Middle frontal gyrus (tissue), 1 donor: Measurements from ENCODE around the gene CASP4.
"Not testable (repeated sequence)": the region's sequence is repeated elsewhere in the genome, so short reads cannot be mapped to it uniquely, and the experiment has no call there.

ENCODE experiments used
- DNase-seq: peaks from one replicate; pipeline ENCODE4 v3.0.0-alpha.2; 2015; ENCODE audit warnings: low spot score; ENCODE audit errors: extremely low spot score

Gene CASP4

DNA sequence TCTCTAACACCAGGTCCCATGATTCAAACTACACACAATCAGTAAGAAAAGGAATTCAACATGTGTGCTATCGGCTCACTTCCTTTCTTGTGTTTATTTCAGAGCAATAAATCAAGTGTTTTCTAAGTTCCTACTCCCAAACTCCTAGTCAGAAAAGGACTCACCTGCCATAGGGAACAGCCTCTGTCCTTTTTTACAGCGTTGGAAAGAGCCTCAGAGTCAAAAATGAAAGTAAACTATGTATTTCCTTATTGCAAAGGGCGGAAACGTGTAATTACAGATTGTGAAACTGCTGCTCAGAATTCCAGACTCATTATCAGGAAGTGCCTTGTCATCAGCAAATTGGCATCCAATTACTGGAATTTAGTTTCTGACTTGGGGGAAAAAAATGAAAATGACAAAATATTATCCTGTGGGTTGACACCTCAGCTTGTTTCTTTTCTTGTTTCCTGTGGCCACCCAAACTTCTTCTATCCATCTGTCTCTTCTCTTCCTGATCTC lies at the start of gene CASP4:
TSS of gene CASP4 (minus strand) at position 220 of the 501 bp plus-strand sequence. CDS start at position 171, 49 bp downstream.
- DNase-seq: no peak

DNA sequence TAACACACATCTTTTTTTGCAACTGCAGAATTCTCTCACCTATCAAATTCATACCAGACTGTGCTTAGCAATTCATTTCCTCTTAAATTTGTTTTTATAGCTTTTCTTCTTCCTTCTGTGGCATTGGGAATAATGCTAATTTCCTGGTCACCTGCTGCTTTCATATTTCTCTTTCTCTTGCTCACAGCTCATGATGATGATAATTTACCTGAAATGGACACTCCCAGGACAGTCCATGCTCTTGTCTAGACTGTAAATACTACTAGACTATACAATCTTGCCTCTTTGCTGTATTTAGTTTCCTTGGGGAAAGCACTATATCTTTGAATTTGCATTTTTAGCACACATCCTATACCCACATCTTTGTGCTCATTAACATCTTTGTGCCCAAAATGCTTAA lies 39.1 kb upstream of the CASP4 start:
- DNase-seq: no peak

DNA sequence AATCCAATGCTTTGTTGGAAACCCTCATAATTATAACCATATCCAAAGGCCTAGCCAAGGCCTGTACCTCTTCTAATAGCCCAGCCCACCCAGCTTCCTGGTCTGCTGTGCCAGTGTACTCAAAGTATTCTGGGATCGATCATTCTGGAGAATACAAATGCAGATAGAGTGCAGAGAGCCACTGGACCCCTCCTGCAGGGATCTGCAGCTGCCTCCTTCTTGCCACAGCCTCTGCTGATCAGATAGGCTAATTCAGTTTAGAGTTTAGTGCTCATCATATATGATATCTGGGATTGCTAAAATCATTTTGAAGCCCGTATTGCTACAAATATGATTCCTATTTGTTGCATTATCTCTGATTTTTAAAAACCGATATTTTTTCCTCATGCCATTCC lies 37.1 kb upstream of the CASP4 start:
- DNase-seq: no peak

DNA sequence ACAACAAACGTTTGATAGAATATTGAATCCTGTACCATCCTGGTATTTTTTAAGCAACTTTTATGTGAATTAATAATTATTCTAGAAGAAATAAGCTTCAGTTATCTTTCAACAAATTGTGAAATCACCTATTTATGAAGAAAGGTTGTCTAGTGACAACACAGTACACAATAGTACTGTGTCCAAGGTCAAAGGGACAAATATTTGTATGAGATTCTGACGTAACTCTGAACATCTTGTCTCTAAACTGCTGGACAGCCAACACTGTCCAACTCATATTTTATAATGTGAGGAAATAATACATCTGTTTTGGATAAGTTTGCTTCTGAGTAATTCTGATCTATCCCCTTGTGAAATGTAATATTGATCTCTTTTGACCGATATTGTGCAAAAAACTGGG lies 35.6 kb upstream of the CASP4 start:
- DNase-seq: no peak

DNA sequence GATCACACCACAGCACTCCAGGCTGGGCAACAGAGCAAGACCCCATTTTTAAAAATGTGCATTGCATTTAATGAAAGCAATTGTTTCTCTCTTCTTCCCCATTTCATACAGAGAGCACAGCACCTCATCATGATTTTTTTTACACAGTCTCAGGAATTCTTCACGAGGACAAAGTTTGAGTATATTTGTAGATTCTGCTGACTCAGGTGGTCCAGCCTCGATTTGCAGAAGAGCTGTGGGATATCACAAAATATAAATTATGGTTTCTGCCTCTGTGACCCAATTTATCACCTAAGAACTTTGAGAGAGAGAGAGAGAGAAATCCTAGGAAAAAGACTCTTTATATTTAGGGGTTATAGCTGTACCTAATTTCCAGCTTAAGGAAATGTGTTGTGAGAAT lies 34.8 kb upstream of the CASP4 start:
- no peak for DNase-seq

DNA sequence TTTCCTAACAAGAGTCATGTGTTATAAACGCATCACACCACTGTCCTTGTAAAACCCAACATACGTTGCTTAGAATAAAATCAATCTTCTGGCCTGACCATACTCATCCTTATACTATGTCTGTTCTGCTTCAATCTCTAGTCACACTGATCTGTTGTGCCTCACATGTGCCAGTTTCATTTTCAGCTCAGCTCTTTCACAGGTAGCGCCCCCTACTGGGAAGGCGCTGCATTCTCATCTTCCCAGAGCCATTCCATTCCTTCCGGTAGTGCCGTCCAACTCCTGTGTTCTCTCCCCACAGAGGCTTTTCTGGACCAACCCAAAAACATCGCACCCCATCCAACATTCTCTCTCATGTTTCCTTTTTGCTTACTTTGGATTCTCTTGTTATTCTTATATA lies 32.4 kb upstream of the CASP4 start:
- no peak for DNase-seq

DNA sequence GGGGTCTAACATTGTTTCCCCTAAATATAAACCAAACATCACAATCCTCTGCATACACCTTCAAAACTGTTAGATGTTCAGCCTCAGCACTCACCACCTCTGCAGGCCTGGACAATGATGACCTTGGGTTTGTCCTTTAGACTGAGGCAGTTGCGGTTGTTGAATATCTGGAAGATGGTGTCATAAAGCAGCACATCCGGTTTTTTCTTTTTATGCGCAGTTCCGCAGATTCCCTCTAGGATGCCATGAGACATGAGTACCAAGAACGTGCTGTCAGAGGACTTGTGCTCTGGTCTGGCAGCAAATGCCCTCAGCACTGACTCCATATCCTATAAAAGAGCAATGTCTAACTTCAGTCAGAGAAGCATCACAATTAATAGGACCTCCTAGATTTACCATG lies 31.8 kb upstream of the CASP4 start:
- no peak for DNase-seq

DNA sequence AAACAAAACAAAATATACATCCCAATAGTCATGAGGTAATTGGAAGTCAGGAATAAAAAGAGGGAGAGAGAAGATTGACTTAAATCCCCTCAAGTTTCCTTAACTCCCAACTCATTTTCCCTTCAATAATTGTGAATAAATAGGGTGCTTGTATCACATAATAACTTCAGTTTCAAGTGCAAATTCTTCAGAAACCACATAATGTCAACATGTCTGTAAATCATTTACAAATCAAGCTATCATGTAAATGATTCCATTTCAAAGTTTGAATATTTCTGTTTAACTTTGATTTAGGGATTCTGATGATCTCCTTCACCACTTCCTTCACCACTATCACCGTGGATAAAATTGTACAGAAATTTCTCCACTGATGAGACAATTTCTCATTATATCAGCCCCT lies 31.3 kb upstream of the CASP4 start:
- no peak for DNase-seq

DNA sequence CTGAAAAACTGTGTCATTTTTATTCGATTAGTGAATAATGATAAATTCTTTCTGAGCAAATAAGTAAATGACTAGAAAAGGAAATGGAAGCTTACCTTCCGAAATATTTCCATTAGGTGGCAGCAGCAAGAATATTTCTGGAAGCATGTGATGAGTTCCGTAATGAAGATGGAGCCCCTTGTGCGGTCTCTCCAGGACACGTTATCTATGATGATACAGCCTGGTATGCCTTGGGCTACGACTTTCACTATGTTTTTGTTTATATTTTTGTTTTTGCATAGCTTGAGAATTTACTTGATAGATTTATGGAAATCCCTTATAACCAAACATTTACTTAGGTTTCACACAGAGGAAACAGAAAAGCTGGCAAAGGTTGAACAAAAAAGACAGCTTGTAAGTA lies 28.9 kb upstream of the CASP4 start:
- no peak for DNase-seq

DNA sequence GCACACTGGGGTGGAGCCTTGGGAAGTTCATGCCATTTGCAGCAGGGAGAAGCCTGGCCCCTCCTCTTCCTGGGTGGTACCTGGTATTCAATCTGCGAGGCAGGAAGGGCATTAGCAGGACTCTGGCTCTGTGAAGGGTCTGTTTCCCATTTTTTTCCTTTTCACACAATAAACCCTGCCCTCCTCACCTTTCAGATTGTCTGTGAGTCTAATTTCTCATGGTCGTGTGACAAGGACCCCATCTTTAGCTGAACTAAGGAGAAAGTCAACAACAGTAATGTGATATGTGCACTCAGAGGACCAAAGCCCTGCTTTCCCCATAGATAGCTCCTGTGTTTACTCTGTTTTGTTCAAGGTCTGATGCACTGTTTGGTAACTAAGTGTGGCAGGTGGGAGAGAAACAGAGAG lies 26.6 kb upstream of the CASP4 start:
- no peak for DNase-seq

DNA sequence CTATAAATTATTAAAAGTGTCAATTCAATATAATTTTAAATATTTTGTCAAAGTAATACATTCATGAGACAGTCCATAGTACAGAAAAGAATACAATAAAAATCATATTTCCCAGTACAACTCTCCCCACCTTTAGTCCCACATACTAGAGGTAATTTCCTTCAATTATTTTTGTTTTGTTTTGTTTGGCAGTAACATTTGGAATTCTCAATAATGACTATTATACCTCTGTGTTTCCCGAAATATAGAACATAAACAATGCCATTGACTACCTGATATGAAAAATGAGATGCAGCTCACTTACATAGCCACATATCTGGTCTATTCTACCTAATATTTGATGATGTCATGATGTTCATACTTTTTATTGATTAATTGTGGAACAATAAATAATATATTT lies 24.4 kb upstream of the CASP4 start:
- DNase-seq: no peak

DNA sequence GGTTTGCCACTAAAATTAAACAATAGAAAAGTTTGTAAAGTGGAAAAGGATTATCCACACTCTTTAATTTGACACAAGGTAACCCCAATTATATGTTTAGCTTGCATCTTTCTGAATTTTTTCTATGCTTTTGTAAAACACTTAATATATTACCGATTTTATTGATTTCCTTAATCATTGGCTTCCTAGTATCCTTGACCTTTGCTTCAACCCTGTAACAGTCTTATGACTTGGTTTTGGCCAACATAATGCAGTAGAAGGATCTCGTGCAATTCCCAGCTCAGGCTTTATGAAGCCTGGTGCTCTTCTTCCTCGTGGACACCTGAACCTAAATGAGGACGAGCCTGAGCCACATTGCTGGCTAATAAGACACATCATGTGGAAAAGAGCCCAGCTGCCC lies 23.6 kb upstream of the CASP4 start:
- DNase-seq: no peak

DNA sequence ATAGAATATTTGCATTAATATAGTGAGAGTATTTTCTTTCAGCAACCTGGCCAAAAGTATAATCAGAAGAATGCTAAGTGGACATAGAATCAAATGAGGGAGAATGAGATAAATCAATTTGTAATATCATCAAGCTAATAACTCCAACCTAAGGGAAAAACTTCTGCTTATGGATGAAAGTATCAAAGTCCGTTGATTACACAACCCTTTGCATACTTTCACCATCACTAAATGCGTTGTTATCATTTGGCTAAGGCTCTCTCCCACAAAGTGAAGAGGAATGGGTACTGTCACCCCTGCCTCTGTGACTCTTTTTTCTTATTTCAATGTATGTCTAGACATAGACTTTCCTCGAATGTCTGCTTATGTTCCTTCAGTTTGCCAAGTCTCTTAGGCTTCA lies 16.4 kb upstream of the CASP4 start:
- no peak for DNase-seq

DNA sequence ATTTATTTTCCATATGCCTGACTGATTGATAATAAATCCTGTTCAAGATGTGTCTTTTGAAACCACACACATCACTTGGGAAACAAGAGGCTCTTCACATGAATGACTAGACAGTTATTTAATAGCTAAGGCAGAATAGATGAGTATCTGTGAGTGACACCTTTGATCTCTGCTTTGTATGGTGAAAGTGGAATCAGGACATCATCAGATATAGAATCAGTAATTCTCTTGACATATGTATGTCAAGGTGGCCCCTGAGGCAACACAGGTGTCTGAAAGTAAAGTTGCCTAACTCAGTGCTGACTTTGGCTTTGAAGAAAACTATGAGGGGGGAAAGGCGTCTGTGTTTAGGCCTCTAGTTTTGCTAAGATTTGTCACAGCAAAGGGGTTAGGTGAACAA lies 11.5 kb upstream of the CASP4 start:
- DNase-seq: no peak

DNA sequence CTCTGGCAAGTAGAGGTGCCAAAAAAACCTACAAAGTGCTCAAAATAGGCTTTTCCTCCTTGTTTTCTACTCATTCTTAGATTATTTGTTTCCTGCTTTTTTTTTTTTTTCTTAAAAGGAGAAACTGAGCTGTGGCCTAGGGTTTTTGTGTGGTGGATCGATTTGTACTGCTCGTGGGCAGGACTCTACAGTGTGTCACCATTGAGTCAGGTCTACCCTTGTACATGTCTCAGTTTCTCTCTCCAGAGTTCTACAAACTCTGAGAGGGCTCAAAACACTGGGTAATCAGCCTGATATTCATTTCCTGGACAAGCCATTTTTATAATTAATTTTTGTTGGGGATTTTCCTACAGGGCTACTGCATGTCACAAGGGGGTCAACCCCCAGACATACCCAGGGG lies 5.2 kb upstream of the CASP4 start:
- no peak for DNase-seq

DNA sequence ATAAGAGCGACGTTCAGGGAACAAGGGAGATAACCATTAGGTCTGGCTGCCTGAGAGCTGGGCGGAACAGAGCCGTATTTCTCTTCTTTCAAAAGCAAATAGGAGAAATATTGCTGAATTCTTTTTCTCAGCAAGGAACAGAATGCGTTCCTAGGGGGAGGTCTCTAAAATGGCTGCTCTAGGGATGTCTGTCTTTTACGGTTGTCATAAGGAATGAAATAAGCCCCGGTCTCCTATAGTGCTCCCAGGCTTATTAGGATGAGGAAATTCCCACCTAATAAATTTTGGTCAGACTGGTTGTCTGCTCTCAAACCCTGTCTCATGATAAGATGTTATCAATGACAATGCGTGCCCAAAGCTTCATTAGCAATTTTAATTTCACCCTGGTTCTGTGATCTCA lies 4.5 kb upstream of the CASP4 start:
- DNase-seq: not testable (repeated sequence)

DNA sequence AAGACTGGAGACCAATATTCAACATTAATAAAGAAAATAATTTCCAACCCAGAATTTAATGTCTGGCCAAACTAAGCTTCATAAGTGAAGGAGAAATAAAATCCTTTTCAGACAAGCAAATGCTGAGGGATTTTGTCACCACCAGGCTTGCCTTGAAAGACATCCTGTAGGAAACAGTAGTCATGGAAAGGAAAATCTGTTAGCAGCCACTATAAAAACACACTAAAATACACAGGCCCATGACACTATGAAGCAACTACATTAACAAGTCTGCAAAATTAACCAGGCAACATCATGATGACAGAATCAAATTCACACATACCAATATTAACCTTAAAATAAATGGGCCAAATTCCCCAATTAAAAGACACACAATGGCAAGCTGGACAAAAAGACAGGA lies 2.4 kb upstream of the CASP4 start:
- no peak for DNase-seq

DNA sequence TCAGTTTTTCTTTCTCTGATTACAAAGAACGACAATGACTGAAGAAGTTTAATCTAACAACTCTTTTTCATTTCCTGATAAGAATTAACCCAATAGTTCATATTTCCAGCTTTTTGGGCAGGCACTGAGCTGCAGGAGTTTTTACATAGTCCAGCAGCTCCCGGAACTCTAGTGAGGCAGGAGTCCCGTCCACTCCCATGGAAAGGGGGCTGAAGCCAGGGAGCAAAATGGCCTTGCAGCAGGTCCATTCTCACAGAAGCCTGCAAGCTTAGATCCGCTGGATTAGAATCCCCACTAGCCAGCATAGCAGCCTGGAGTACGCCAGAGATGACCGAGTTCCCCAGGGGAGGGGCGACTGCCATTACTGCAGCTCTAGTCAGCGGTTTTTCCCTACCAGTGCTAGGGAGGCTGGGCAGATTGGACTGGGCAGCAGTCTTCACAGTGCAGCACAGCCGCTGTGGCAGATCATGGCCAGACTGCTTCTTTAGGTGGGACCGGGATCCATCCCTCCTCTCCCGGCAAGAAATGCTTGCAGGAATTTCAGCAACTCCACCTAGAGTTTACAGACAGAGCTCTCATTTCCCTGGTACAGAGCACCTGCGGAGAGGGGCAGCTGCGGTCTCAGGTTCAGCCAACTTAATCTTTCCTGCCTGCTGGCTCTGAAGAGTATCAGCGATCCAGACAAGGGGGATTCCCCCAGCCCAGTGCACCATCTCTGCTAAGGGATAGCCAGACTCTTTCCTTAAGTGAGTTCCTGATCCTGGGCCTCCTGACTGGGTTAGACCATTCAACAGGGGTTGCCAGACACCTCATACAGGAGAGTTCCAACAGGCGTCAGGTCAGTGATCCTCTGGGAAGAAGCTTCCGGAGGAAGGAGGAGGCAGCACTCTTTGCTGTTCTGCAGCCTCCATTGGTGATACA lies 742 bp upstream of the CASP4 start:
- no peak for DNase-seq

DNA sequence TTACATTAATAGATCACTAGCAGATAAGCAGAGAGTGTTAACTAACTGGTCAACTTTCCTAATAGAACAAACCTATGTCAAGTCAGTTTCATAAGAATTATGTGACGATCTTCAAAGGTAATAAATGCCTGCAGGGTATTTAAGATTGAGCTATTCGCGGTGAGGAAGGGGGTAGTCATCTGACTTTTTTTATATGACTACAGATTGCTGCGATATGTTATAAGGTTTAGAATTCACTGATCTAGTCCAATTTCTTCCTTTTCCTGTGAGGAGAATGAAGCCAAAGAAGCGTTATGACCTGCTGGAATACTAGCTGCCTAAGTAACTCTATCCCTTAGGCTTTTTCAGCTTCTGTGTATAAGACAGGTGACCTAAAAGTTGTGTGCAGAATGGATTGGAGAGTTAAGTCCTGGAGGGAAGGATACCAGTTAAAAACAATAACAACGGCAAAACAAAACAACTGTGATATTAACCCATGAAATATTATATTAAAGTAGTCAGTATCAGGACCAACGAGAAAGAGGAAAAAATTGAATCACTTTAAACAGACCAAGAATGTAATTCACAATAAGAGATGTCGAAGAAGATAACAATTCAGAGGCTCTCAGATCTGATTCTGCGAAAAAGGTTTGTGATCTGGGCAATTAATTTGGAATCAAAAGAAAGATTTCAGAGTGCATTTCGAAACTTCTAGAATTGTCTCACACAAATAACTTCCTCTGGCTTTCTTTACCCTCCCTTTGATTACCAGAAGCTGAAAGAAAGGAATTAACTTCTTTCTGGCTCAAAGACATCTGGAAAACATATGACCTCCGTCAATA lies 630 bp downstream of the CASP4 start:
- DNase-seq: no peak

DNA sequence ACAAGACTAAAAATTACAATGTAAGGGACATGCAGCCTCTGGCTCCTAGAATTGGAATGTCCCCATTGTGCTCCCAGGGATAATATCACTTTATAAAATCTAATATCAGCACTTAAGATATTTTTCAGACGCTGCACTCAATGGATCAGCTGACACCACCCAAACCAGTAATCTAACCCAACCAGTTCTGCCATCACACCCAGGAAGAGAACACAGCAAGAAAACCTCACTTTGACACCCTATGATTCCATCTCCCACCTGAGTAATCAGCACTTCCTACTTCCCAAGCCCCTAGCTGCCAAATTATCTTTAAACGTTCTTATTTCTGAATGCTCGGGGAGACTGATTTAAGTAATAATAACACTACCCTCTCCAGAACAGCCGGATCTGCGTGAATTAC lies 2.6 kb downstream of the CASP4 start:
- DNase-seq: no peak

DNA sequence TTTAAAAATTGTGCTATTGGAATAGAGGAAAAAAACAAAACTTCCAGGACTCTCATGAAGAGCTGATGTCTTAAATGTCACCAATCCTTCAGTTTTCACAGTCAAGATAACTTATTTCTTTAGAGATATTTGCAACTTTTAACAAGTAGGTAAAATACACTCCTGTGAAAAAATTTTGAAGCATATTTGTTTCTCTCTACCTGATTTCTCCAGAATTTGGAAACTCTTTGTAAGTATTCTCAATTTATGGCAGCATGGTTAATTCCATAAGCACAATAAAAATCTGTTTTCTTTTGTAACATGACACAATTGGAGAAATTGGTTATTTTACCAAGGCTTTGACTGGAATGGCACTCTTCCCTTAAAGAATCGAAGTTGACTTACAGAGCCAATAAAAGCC lies 4.1 kb downstream of the CASP4 start:
- DNase-seq: no peak

DNA sequence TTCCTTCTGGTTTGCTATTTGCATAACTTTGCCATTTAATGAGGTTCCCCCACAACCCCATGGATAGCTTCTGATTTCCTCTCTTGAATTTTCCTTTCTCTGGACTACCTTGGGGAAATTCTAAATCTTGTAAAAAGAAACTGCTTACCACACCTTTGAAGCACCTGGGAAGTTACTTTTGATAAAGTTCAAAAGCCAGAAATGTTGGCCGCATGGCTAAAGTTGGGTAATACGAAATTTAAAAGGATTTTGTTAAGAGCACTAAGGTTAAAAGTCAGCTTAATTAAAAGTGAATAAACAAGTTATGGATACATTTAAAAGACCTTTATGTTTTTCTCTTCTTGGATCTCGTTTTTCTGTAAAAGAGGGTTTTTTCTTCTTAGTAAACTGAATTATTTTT lies 5.5 kb downstream of the CASP4 start:
- DNase-seq: no peak
